ENCODE data around the gene ZBTB7A.

- TF ChIP-seq MAX (IDR thresholded peaks at IDR 0.05; ENCODE audit: low read depth, low read length) = no peak
- no peak for TF ChIP-seq CTCF (IDR thresholded peaks at IDR 0.05; ENCODE audit: low read depth, low read length)
- no peak for TF ChIP-seq POLR2A (IDR thresholded peaks at IDR 0.05; ENCODE audit: extremely low read depth, insufficient read length)
Measured at GRCh38 chr19:4015705-4016402, 50.8 kb downstream of the ZBTB7A start.

Measured in NB4 (cell line).